GM19397 (cell line): Measurements from ENCODE around the gene HUS1.
A peak's percentile ranks its signal among the peaks of the same experiment; 100 is the strongest.
"Not testable (repeated sequence)": the region's sequence is repeated elsewhere in the genome, so short reads cannot be mapped to it uniquely, and the experiment has no call there.

Source experiments
- ATAC-seq: cut with Tn5 transposase; IDR thresholded peaks from one replicate; pipeline ENCODE4 v1.9.1; 2021; ENCODE audit warnings: mild to moderate bottlenecking, moderate library complexity; ENCODE audit not compliant: unreplicated experiment

Gene HUS1

DNA sequence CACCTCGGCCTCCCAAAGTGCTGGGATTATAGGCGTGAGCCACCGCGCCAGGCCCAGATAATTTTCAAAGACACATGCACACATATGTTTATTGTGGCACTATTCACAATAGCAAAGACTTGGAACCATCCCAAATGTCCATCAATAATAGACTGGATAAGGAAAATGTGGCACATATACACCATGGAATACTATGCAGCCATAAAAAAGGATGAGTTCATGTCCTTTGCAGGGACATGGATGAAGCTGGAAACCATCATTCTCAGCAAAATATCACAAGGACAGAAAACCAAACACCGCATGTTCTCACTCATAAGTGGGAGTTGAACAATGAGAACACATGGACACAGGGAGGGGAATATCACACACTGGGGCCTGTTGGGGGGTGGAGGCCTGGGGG is 1.2 kb upstream of the HUS1 start:
- ATAC-seq: not testable (repeated sequence)

DNA sequence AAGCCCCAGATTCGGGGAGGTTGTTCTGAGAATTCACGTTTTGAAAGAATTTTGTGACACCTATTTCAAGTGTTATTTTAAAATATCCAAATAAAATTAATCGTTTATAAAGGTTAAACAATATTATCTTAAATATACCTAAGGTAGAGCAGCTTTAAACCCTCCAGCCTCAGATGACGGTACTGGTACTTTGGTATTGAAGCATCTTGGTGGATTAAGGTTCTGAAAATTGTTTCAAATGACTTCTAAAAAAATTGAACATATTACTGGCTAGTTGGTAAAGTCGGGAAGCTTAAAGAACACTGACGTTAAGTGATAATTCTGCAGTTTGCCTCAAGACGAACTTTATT is 392 bp upstream of the HUS1 start:
- ATAC-seq: no peak

DNA sequence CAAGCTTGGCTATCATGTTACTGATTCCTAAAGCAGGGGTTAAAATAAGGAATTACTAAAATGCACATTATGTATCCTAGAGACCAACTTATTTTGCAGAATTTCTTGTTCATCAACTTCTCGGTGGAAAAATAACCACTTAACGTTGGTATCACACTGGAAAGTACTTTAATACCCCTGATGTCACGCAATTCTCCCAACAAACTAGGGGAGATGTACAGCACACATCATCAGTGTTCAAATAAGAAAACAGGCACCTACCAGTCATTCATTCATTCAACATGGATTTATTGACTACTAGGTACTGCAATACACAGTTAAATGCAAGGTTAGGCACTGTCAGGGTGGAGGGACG is 648 bp downstream of the HUS1 start:
- ATAC-seq: no peak

DNA sequence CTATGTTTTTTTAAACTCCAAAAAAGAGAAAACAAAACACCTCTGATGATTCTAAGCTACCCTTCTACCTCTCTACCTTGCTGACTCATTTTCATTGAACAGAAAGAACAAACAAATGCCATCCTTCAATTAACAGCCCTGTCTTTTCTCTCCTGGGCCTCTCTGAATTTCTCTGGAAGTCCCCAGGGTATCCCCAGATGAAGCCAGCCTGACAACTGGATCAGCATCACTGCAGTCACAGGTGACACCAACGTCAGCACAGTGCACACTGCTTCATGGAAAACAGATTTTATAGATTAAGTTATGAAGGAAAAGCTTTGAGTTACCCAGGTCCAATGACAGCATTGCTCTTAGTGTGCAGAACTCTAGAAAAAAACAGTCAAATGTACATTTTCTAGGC is 5.7 kb downstream of the HUS1 start:
- ATAC-seq: no peak

DNA sequence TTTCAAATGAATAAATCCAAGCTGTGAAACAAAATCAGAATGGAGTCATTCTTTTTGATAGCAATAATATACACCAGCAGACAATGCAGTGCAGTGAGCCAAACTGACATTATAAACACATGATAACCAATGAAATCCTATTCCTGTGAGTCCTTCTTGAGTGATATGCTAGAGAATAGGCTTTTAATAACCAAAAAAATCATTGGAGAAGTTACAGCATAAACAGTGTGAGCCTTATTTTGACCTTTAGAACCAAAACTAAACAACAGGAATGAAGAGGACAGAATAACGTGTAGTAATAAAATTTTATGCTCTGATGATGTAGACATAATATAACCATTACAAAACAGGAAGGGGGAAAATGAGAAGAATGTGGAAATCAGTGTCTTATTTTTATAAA is 8.7 kb downstream of the HUS1 start:
- ATAC-seq: no peak

DNA sequence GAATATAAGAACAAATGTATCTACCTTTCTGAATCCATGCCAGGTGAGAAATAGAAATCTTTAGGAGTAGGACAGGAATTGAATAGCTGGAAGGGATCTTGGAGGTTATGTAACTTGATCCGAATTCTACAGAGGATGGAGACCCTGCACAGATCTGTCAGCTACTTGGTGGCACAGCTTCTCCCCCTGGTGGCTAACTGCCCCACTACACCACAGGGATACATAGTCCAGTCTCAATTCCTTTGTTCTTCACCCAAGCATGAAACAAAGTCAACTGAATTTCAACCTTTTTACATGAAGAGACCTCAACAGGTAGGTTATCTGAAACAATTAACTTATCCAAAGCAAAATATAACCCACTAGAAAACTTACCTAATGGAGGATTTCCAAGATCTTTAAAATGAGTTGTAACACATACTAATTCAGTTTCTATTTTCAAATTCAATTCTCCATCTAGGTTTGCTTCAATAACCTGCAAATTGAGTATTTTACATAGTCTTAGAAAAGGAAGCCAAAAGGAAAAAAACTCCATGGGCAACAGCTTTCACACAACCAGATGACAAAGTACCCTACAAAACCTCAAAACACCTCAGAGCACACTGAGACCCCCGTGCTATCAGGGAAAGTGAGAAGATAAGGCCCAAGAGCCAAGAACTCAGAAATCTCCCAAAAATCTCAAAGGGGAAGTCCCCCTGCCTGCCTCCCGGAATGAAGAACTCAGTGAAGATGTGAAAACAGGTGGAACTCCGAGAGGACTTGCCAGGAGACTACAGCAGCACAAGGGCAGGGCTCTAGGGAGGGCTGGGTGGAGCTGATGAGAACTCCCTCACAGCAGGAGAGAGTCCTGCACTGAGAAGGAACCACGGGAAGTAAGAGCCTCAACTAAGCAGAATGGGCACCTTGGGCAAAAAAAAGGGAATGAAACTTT is 10.3 kb downstream of the HUS1 start:
- no peak for ATAC-seq

DNA sequence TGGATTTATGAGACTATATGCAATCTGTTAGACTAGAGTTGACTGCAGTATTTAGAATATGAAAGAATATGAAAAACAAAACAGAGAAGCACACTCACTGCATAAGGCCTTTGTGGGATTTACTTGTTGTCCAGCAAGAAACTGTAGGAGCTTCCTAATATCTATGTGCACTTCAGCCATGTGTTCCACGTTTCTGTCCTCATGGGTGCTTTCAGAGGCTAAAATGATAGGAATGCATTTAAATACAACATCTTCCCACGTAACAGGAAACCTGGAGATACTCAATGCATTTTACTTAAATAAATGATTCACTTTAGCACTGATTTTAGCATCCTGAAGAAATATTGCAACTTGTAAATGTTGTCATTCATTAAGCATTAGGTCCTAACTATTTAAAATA is 11.7 kb downstream of the HUS1 start:
- no peak for ATAC-seq

DNA sequence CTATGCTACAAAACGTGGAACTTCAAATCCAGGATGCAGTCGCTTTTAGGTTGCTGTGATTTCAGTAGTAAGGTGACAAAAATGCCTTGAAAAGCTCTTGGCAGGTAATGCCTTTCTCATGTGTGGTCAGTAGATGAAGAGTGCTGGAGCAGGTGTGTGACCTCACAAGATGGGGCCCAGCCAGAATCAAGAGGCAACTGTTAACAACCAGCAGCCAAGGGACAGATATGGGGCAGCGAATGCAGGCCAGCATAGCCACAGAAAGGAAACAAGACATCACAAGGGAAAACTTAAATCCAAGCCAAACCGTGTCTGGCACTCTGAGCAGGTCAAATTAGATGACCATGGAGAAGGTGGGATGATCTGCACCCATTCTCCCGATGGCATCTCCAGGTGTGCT is 12.3 kb downstream of the HUS1 start:
- ATAC-seq: no peak

DNA sequence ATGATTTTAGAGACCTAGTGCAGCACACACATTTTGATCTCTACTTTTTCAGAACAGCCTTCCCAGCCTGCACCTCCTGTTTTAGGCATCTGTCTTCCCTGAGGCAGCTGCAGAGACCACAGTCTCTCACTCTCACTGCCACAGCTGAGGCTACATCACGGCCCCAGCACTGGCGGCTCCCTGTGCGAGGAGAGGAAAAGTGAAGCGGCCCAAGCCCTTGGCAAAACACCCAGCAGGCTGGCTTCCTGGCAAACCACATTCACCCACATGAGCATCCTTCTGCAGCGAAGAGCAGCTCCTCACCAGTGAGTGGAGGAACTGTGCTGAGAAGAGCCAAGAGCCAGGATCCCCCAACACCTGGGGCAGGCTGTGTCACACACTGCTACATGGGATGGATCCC is 14.0 kb downstream of the HUS1 start:
- no peak for ATAC-seq

DNA sequence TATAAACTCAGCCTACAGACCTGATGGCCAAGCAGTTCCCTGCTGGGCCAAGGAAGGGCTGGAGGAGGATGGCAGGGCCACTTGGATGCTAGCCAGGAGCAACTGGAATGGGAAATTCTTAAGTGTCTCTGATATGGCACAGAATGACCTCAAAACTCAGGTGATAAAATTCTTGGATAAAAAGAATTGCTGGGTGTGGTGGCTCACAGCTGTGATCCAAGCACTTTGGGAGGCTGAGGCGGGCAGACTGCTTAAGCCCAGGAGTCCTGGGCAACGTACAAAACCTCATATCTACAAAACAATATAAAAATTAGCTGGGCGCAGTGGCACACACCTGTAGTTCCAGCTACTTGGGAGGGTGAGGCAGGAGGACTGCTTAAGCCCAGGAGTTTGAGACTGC is 17.2 kb downstream of the HUS1 start:
- ATAC-seq: no peak

DNA sequence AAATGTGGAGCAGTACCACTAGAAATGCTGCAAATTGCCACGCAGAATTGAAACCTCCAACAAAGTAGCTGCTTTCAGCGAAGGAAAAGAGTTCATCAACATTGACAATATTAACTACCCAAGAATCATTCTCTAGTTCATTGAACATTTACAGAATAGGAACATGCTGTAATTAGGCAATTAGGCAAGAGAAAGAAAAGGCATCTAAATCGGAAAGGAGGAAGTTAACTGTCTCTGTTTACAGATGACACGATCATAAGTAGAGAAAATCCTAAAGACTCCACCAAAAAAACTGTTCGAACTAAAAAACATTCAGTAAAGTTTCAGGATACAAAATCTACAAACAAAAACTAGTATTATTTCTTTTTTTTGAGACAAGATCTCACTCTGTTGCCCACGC is 22.3 kb downstream of the HUS1 start:
- no peak for ATAC-seq

DNA sequence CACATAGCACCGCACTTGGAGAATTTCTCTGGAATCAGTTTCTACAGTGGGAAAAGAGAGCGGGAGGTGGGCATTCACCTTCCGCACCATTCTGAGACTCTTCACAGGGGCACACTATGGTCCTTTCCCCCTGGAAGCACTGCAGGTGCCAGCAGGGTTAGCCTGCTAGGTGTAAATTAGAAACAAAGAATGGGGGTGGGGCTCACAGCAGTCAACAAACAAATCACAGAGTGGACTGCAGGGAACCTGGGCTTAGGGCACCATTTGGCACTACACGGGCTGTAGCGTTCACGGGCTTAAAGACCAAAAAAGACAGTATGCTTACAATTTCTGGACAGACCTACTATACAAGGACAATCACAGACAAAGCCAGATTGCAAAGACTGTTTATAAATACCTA is 23.2 kb downstream of the HUS1 start:
- no peak for ATAC-seq

DNA sequence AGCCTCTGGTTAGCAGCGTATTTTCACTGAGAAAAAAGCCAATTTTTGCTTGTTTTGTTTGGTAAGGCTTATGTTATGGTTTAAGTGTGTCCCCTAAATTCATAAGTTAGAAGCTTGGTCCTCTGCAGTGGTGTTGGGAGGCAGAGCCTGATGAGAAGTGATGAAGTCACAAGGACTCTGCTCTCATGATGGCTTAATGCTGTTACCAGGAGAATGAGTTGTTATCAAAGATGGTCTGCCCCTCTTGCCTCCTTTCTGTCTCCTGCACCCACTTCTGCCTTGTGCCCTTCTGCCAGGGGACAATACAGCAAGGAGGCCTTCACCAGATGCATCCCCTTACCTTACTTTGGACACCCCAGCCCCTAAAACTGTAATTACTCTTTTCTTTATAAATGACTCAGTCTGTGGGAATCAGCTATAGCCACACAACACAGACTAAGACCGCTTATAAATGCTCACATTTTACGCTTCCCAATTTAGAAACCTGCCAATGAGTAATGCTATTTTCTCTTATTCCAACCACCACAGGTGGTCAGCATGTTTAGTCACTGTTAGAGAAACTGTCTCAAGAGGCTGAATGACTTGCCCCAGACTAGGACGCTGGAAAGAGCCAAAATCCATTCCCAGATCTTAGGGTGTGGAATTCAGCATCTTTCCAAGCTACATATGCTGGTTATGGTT is 25.0 kb downstream of the HUS1 start:
- ATAC-seq: peak; percentile 24

DNA sequence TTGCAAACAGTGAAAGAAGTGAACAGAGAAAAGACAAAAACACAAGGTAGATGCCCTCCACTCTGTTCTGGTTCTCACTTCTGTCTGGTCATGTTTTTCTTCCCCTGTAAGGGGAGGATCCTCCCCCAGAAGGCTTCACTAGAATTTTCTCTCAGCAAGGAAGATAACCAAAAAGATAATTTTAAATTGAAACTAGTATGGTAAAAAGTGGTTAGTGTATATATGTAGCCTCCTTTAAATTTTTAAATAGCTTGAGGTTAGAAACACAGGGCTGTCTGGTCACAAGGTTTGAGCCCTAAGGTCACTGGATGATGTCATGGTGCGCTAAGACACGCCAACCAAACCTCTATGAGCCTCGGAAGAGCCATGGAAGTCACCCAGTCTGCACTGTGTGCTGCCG is 25.6 kb downstream of the HUS1 start:
- peak; percentile 62 for ATAC-seq

DNA sequence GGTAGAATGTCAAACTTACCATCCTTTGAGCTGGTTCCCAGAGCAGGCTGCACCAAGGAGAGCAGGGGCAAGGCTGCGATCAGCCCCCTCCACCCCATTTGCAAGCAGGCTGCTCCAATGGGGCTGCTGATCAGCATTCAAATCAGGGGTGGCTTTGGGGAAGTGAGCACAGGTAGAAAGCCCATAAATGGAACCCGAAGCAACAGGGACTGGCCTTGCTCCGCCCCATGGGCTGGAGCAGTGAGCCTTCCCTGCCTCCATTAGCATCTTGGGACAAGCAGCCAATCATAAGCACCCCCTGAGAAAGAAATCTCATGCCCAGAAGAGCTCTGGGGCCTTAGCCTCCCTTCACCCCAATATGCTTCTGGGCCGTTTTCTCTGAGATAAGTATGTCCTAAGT is 27.2 kb downstream of the HUS1 start:
- no peak for ATAC-seq

DNA sequence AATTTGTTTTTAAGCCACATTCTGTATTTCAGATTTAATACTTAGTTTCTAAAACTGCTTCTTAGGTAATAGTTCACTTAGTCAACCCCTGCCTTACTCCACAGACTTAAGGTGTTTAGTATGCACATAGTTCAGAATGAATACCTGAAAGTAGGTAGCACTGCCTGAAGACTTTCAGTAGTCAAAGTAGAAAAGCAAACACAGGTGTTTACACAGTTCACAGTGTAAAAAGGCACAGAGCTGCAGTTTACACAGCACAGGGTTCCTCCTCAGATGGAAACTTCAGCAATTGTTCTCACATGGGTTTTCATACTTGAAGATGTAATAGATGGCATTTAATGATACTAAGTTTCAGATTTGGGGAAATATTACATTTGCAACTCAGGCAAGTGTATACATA is 28.0 kb downstream of the HUS1 start:
- no peak for ATAC-seq

DNA sequence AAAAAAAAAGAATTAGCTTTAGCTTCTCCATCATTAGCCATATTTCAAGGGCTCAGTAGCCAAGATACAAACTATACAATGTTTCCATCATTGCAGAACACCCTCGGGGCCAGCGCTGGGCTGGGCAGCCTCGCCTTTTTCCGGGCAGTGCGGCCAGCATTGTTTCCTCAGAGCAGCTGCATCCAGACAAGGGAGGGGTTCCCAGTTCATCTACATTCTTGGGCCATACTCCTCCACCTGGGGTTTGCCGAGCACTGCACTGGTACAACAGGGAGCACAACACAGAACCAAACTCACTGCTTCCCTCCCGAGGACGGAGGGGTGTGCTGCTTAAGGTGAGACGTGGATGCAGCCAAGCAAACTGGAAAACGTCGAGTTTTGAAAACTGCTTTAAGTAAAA is 28.7 kb downstream of the HUS1 start:
- ATAC-seq: no peak

DNA sequence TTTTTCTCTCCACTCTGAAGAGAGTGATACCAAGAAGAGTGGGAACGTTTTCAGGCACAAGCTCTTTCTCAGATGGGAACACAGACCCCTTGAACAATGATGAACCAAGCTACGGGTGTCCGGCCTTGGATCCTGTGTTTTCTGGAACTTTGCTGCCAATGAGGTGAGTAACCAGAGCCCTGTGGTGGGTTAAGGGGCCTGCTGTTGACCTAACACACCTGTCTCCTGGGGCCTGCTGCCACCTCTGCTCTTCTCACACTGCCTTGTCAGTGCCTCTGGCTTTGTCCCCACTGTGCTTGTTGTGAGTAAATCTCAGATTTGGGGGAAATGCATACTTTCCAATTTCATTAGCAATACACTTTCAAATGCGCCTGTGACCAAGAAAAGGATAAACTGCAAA is 29.7 kb downstream of the HUS1 start:
- no peak for ATAC-seq

DNA sequence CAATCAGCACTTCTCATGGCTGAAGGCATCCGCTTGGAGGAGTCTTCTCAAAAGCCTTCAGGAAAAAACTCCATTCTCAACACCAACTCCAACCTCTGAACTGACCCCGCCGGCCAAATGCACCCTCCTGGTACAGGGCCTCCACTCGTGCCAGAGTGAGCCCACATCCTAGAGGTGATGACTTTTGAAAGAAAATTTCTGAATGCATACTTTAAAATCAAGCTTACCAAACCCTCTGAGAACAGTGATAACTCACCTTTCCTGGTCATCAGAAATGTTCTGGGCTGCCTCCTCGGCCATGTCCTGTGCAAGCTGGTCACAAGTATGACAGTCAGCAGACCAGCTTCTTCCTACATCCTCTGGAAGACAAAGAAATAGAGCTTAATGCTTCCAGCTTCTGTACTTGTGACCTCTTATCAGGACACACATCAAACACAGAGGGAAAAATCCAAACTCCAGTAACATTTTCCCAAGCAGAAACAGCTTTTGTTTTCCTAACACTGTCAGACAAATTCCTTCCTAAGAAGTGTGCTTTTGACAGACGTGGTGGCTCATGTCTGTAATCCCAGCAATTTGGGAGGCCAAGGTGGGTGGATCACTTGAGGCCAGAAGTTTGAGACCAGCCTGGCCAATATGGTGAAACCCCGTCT is 31.1 kb downstream of the HUS1 start, which contains the start of gene PKD1L1:
PKD1L1 (minus strand) TSS at position 326 of the 650 bp plus-strand sequence; CDS start at position 300, 26 bp downstream.
- ATAC-seq: no peak

DNA sequence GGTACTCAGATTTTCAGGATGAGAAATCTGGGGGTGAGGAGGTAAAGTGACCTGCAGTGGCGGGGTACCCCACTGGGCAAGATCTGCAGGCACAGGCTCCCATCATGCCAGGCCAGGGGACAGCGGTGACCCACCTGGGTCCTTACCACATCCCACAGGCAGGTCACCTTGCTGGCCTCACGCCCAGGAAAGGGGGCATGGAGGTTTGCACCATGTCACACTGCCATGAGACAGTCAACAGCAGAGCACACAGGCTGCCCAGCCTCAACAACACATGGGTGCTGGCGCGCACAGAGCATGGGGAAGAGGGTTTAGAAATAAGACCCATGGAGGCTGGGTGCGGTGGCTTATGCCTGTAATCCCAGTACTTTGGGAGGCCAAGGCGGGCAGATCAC is 32.1 kb downstream of the HUS1 start:
- ATAC-seq: no peak

DNA sequence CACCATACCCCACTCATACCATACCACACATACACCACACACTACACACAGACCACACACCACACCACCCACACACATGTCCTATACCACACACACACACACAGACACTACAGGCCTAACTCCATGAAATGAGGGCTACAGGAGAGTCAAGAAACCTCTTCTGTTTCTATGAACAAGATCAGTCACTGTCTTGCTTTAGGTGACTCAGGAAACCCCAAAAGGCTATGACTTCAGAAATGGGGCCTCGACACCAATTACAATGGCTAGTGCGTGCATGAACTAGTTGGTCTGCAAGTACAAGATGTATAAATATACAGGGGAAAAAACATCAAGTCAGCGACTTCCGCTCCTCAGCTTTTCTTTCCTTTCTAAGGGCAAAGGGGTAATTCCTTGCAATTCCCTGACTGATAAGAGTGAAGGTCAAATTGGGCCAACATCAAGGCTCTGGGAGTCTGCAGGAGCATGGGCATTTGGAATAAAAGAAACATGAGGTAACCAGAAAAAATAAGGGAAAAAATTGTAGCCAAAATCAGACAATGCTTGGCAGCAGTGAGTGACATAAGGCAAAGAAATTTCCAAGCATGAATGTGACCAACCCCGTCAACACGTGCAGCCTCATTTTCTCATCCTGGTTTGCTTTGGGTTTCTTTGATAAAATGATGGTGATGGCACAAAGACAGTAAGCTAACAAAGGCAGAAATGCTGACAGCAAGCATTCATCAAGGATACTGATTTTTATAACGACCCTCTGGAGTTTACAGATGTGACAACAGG is 32.6 kb downstream of the HUS1 start:
- no peak for ATAC-seq
